Esophagus mucosa (tissue), 1 donor: Measurements from ENCODE around the gene RASGRP2. TPM values are rescaled to one million over a fixed set of nuclear protein-coding genes. Genes with fewer than 3 reads are reported as not detected.

ENCODE experiments used
- ATAC-seq: fragments of 200-7000 bp; cut with Tn5 transposase; one replicate; pipeline ENCODE4 v1.9.1; 2020
- total RNA-seq: library from RNA; stranded (reverse); gene quantifications from one replicate; pipeline ENCODE4 v1.2.4, GENCODE V29; 2023
- donor health status: DM: yes; HTN: yes; CAD: no.

Gene RASGRP2
- 1.1 TPM for total RNA-seq

DNA sequence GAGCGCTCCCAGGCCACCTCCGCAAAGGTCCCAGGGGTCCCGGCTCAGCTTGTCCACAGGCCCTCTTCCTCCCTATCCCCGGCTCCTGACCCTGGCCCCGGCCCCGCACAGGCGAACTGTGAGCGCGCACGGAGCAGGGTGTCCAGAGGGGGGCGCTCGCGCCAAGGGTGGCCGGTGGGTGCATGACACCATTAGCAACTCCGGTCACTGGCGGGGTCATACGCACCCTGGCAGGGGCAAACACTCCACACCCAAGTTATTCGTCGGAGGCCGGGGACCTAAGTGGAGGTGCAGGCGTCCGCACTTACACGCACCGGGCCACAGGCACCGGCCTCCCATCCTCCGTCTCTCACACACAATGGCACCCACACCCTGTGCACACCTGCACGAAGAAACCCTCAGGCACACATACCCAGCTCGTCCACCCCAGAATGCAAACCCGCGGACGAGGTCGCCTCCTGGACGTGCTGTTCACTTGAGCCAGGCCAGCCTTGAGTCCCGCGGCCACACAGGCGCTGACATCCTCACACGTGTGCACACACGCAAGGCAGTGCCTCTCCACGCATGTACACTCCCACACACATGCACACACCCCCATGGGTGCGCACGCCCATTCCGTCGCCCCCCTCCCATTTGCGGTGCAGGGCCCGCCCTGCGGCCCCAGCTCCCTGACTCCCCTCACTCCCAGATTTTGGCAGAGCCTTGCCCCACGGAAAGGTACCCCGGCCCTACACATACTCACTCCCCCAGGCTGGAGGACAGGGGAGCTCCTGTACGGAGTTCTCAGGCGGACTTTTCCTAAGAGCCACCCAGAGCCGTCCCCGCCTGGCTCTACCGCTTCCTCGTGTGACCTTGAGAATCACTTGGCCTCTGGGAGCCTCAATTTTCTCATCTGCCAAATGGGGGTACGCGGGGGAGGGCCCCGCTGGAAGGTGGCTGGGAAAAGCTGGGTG is at the start of gene RASGRP2:
RASGRP2 (minus strand) TSS at position 552 of the 953 bp plus-strand sequence. CDS start 1,276 bp downstream, outside the sequence.
- ATAC-seq, result peak; percentile 45

DNA sequence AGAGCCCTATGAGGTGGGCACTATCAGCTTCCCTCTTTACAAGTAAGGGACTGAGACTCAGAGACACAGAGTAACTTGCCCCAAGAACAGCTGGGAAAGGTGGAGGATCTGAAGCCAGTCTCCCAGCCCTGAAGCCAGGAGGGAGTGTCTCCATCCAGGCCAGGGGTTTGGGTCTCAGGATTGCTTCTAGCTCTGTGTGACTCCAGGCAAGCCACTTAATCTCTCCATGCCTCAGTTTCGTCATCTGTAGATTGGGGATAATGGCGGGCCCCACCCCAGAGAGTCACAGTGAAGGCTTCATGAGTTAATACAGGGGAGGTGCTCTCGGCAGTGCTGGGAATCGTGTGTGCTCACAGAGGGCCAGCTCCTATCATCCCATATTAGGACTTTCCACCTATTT is 48.5 kb upstream of the RASGRP2 start:
- ATAC-seq, result no peak

DNA sequence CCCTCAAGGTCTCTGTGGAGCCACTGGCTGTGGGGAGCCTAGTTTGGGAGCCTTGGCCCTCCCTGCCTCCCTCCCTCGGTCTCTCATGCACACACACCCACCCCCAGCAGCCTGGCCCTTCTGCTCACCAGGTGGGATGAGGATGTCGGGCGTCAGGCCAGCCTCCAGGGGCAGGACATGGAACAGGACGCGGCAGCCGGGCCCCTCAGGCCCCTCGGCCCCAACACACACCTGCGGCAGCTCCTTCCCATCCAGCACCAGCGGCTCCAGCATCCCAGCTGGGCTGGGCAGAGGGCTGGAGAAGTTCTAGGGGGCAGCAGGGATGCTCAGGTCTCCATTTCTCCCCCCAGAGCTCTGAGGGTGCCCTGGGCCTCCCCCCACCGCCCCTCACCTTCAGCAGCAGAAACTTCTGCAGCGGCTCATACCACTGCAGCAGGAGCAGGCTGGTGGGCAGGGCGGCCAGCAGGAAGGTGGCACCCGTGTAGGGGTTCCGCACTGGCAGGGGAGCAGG is 47.9 kb upstream of the RASGRP2 start:
- ATAC-seq, result no peak

DNA sequence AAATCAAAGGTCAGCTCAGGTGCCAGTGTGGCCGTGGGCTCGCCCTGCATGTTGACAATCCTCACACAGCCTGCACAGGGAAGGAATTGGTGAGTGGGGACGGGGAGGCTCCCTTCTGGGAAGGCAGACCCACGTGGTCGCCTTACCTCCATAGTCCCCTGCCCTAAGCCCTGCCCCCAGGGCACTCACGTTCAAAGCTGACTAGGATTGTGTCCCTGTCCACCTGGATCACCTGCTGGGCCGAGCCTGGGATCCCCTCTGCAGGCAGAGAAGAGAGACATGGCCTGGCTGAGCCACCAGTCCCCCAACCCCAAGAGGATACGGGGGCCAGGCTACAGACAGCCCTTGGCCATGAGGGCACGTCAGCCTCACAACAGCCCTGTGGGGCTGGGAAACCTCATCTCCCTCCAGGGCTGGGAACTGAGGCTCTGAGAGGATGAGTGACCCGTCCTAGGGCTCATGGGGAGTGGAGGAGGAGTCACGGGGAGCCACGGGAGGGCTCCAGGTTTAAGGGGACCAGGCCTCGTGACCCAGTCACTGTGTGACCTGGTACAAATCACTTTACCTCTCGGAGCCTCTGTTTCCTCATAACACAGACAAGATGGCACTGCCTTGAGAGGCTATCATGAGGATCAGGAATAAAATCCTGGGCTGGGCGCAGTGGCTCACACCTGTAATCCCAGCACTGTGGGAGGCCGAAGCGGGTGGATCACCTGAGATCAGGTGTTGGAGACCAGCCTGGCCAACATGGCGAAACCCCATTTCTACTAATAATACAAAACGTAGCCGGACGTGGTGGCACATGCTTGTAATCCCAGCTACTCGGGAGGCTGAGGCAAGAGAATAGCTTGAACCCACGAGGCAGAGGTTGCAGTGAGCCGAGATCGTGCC is 46.5 kb upstream of the RASGRP2 start:
- no peak for ATAC-seq

- no peak for ATAC-seq
Observed at GRCh38 chr11:64789331-64790204, 45.6 kb upstream of the RASGRP2 start.

DNA sequence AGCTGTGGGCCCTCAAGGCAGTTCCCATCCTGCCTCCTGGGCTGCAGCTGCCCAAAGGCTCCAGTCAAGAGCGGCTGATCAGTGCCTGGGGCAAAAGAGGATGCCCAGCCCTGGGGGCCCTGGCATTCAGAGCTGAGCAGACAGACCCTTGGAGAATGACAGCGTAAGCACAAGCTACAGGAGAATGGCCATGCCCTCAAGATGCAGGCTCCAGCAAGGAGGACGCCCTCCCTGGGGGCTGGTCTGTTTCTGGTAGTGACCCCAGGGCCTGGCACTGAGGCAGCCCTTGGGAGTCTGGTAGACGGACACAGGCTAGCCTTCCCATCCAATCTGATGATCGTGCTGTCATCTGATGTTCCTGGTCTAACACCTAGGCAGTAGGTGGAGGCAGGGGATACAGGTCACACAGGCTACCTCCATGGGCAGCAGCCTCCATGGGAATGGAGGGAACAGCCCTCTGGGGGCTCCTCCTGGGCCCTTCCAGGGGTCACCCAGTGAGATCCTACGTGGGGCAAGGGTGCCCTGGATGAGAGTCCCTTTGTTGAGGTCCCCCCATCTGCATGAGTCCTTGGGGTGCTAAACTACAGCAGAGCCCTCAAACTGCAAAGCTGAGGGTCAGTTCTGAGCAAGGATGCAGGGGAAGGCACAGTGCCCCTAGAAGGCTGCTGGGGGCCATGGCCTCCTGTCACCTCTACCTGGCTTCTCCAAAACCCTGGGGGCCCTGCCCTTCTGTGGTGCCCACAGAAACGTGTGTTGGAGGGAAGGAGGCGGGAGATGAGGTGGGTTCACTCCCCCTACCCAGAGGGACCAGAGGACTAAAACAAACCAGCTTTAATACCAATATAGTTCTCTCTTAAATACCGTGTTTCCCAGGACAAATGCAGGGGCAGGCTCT is 44.6 kb upstream of the RASGRP2 start:
- peak; percentile 4 for ATAC-seq

DNA sequence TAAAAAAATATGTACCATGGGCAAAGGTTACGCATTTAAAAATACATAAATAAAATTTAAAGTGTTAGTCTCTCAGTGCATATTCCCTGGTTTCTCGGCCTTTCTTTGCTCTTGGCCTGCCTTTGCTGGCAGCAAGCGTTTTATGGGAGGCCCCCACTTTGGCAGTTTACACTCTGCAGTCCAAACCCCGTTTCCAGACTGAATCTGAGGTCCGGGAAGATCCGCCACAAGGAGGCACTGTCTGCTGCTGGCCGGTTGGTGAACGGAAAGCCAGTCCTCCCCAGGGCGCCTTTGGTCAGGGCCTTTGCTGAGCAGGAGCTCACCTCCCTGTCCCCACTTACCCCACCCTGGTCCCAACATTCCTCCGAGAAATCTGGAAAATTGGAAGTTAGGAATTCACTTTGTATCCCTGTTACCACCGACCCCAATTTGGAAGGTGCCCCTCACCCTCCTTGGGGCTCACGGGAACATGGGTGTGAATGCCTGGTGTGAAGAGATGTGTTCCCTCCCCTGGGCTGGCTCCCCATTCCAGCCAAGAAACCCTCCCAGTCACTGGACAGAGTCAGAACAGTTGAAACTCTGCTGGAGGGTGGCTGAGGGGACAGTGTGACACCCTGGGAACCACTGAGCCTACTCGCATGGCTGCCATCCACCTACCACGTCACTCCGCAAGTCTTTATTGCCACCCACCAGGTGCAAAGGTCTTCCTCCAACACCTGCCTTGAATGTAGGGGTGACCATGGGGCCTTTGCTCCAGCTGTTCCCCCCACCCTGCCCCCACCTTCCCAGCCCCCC is 43.8 kb upstream of the RASGRP2 start:
- peak; percentile 64 for ATAC-seq

DNA sequence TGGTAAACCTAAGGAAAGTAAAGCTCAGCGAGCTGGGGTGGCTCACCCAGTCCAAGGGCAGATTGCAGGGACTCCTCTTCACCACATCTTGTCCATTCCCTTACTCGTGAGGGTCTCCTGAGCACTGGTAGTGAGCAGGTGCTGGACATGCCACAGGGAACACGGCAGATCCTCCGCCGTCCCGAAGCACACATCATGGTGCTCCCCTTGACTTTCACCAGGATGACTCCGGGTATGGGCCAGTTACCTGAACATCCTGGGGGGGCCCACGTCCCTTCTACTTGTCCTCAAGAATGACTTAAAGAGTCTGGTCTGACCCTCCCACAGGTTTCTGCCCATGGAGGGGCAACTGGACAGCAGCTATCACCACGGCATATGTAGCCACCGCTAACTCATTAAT is 42.4 kb upstream of the RASGRP2 start:
- ATAC-seq, result no peak

- ATAC-seq, result no peak
Observed at GRCh38 chr11:64784813-64785581, 41.1 kb upstream of the RASGRP2 start.

- peak; percentile 94 for ATAC-seq
Observed at GRCh38 chr11:64778473-64779298, 34.7 kb upstream of the RASGRP2 start, which contains the start of gene SF1. Gene SF1, minus strand, starts transcription at chr11:64778542. Its CDS starts 150 bp downstream, at chr11:64778392.

DNA sequence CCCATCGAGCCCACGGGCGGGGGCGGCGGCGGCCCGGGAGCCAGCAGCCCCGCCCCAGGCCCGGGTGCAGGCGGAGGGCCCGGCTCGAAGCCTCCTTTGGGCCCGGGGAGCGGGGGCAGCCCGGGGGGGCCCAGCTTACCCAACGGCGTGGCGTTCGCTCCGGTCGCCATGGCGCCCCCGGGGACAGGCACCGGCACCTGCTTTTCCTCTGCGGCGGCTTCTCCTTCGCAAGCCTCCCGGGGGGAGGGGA is 34.2 kb upstream of the RASGRP2 start:
- ATAC-seq, result peak; percentile 11

DNA sequence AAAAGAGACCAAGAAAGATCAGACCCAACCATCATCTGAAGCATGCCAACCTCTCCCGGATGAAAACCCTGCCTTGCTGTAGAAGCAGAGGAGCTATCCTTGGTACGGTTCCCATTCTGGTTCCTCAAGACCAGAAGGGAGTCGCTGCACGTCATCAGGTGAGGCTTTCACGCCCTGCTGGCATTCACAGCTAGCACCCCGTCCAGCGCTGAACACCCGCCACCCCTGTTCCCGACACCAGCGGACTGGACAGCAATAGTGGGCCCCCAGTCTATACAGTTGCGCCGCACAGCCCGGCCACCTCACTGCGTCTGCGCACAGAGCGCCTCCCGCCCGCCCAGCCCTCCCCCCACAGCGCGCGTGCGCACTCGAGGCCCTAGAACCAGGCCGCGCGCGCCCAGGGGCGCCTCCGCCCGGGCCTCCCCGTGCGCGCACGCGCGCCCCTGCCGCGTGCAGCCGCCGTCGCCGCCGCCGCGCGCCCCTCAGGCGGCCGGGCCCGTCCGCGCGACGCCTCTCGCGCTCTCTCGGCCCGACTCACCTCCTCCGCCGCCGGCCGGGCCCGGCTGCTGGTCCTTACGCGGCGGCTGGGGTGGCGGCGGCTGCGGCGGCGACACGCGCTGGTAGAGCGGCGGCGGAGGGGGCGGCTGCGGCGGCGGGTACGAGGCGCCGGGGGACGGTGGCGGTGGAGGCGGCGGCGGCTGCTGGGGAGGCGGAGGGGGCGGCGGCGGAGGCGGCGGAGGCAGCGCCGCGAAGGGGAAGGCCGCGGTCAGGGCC is 33.7 kb upstream of the RASGRP2 start:
- ATAC-seq, result peak; percentile 42

GRCh38 chr11:64776875-64777274 is 32.9 kb upstream of the RASGRP2 start:
- ATAC-seq, result no peak

DNA sequence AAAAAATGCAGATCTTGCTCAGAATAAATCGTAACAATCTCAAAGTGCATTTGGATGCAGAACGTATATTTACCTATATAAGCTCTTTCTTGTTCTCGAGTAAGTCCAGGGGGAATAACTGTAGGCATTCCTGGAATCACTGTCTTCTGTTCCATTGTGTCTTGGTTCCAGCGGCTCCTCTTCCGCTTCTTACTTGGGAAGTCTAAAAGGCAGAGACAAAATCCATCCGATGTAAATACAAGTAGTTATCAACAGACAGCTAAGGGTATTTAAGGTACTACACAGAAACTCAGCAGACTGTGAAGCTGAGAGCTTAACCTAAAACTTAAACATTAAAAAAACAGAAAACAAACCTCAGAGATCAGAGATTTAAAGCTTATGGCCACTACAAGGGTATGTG is 32.5 kb upstream of the RASGRP2 start:
- no peak for ATAC-seq

DNA sequence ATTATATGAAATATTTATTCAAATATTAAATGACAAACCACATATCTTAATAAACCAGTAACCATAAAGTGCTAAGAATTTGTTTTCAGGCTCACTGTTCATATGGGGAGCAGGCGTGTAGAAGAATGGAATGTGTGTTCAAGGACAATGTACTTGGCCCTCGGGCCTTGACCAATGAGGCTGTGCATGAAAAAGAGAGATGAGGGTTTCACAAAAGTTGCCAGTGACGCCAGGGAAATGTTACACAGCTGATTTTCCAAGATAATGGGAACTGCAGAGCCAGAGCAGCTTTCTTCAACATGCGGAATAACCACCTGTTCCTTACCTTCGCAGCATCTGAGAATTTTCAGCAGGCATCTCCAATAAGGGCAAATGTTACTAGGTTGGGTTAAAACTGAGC is 30.2 kb upstream of the RASGRP2 start:
- ATAC-seq, result no peak

DNA sequence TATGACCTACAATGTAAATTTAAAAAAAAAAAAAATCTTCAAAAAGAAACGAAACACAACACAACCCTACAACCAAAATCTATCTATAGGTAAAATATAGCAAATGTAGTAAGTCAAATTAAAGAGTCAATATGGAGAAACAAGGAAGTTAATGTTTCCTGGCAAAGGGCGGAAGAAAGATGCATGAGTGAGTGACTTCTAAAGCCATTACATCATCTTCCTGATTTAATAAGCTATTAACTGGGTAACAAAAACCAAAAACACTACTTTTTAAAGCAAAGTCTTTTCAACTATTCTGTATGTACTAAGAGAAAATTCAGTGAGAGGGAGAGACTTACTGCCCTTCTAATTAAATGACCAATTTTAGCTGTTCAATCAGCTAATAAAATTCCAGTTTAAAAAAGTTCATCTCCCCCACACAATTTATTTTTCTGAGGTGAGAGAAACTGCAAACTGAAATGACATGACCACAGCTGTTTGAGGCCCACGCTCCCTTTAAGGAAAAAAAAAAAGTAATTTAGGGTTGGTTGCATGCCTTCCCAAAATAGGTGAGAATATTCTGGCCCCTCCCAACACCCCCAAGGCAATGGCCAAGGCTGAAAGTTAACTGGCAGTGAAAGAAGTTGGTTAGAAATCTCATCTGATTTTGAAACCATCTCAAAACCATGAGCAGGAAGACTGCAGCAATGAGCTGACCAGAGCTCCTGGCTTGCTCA is 28.5 kb upstream of the RASGRP2 start:
- no peak for ATAC-seq

GRCh38 chr11:64771861-64772260 is 27.9 kb upstream of the RASGRP2 start:
- no peak for ATAC-seq
